Breast epithelium (tissue), 3 donors: ENCODE measurements around the gene TMED10.

Experiments used
- CTCF ChIP-seq, 3 donors: fragments of 450-650 bp; IDR thresholded peaks; one replicate each; pipeline ENCODE4 v1.5.1; 2016 to 2017; ENCODE audit warnings: antibody characterized with exemption in 3 of 3, mild to moderate bottlenecking in 3 of 3, moderate library complexity in 3 of 3
- POLR2A ChIP-seq: fragments of 450-650 bp; IDR thresholded peaks from one replicate; pipeline ENCODE4 v1.6.1; 2016; ENCODE audit warnings: antibody characterized with exemption, mild to moderate bottlenecking, moderate library complexity

- no peak for TF ChIP-seq CTCF (IDR thresholded peaks at IDR 0.05)
- TF ChIP-seq POLR2A, result no peak
Observed at GRCh38 chr14:75123991-75124390, 52.4 kb downstream of the TMED10 start.
